SK-N-SH (cell line): Measurements from ENCODE around the gene LKAAEAR1. TPM values are rescaled to one million over a fixed set of nuclear protein-coding genes. Genes with fewer than 3 reads are reported as not detected.

ENCODE experiments used
- CTCF ChIA-PET: fragments of 300-600, 350-600 bp; formaldehyde crosslinking; extraction: SDS; loops from one replicate; lab custom pipeline; 2021; lab: Yijun Ruan, JAX
- POLR2A ChIA-PET: fragments of 350-600 bp; sonication (Branson Sonifier 250); formaldehyde crosslinking; extraction: SDS; loops from one replicate; lab custom pipeline; 2020; ENCODE audit warnings: antibody characterized with exemption, inconsistent platforms; lab: Yijun Ruan, JAX
- DNase-seq: peaks from one replicate; pipeline ENCODE4 v3.0.0; 2012
- H2AFZ ChIP-seq: fragments of 200-600 bp; sonication (generic); 2 replicates; pipeline ENCODE4 v1.8.1; 2016; ENCODE audit warnings: antibody characterized with exemption, mild to moderate bottlenecking, low read depth
- H3F3A ChIP-seq: fragments of 200-600 bp; sonication (generic); replicated peaks from 2 replicates; pipeline ENCODE3; 2016; ENCODE audit warnings: antibody characterized with exemption, mild to moderate bottlenecking; ENCODE audit not compliant: insufficient read depth
- H3K27ac ChIP-seq, 2 experiments: fragments of 200-500 bp in 1 of 2; fragments of 200-600 bp in 1 of 2; sonication (Bioruptor generic) in 1 of 2; sonication (generic), shearing (Covaris generic) in 1 of 2; 2 replicates each; pipeline versions ENCODE4 v1.5.1 to v1.6.1; 2014 to 2016; ENCODE audit warnings: low read depth in 2 of 2, inconsistent platforms in 1 of 2, low read length in 1 of 2, mild to moderate bottlenecking in 1 of 2, mixed read lengths in 1 of 2
- H3K27me3 ChIP-seq: fragments of 200-600 bp; sonication (generic), shearing (Covaris generic); 2 replicates; pipeline ENCODE4 v1.6.1; 2016; ENCODE audit warnings: mixed run types; ENCODE audit not compliant: insufficient read depth
- H3K36me3 ChIP-seq, 2 experiments: fragments of 200-500 bp in 1 of 2; fragments of 200-600 bp in 1 of 2; sonication (Bioruptor generic) in 1 of 2; sonication (generic) in 1 of 2; replicated peaks in 1 of 2; 2 replicates each; pipeline versions ENCODE3 to v1.5.1; 2014 to 2016; ENCODE audit warnings: low read length in 1 of 2, mild to moderate bottlenecking in 1 of 2; ENCODE audit not compliant: insufficient read depth in 2 of 2, control insufficient read depth in 1 of 2
- H3K4me1 ChIP-seq, 2 experiments: fragments of 200-500 bp in 1 of 2; fragments of 200-600 bp in 1 of 2; sonication (Bioruptor generic) in 1 of 2; sonication (generic), shearing (Covaris generic) in 1 of 2; 2 replicates each; pipeline versions ENCODE4 v1.5.1 to v1.6.1; 2014 to 2016; ENCODE audit warnings: low read depth in 1 of 2, low read length in 1 of 2, mixed run types in 1 of 2; ENCODE audit not compliant: insufficient read depth in 2 of 2, control insufficient read depth in 1 of 2
- H3K4me2 ChIP-seq: fragments of 200-600 bp; sonication (generic), shearing (Covaris generic); 2 replicates; pipeline ENCODE4 v1.6.1; 2017; ENCODE audit warnings: mixed run types
- H3K4me3 ChIP-seq, 2 experiments: fragments of 200-500 bp in 1 of 2; fragments of 200-600 bp in 1 of 2; sonication (Bioruptor generic) in 1 of 2; sonication (generic), shearing (Covaris generic) in 1 of 2; 2 replicates each; pipeline versions ENCODE4 v1.5.1 to v1.8.1; 2014 to 2016; ENCODE audit warnings: low read depth in 2 of 2, inconsistent platforms in 1 of 2, low read length in 1 of 2, mild to moderate bottlenecking in 1 of 2, mixed read lengths in 1 of 2, moderate library complexity in 1 of 2
- H3K79me2 ChIP-seq: fragments of 200-600 bp; sonication (generic); 2 replicates; pipeline ENCODE4 v1.8.1; 2017; ENCODE audit warnings: mild to moderate bottlenecking; ENCODE audit not compliant: insufficient read depth
- H3K9ac ChIP-seq: fragments of 200-600 bp; sonication (generic); 2 replicates; pipeline ENCODE4 v1.6.1; 2017; ENCODE audit warnings: mixed run types
- H3K9me2 ChIP-seq: fragments of 200-600 bp; sonication (generic); 2 replicates; pipeline ENCODE4 v1.6.1; 2017; ENCODE audit warnings: mixed run types
- H3K9me3 ChIP-seq: fragments of 200-600 bp; sonication (generic); 2 replicates; pipeline ENCODE4 v1.6.1; 2017; ENCODE audit warnings: mixed run types, mild to moderate bottlenecking, moderate library complexity
- H4K20me1 ChIP-seq: fragments of 200-600 bp; sonication (generic); 2 replicates; pipeline ENCODE4 v1.6.1; 2017; ENCODE audit warnings: mild to moderate bottlenecking, mixed run types; ENCODE audit not compliant: insufficient read depth
- CHD2 ChIP-seq: fragments of 150-350 bp; IDR thresholded peaks from 2 replicates; pipeline ENCODE4 v1.6.1; 2018; ENCODE audit warnings: low read length; ENCODE audit not compliant: partially characterized antibody
- ELF1 ChIP-seq: IDR thresholded peaks from 2 replicates; pipeline ENCODE4 v1.4.0; 2012
- EP300 ChIP-seq, 2 experiments: IDR thresholded peaks; 2 replicates each; pipeline versions ENCODE4 v1.4.0 to v1.6.1; 2012; ENCODE audit warnings: borderline replicate concordance in 1 of 2, low read depth in 1 of 2, low read length in 1 of 2
- FOXM1 ChIP-seq: IDR thresholded peaks from 2 replicates; pipeline ENCODE4 v1.4.0; 2012; ENCODE audit warnings: low read depth, mild to moderate bottlenecking
- GABPA ChIP-seq: IDR thresholded peaks from 2 replicates; pipeline ENCODE4 v1.4.0; 2012; ENCODE audit warnings: low read depth, mild to moderate bottlenecking
- GATA2 ChIP-seq: sonication (generic); formaldehyde crosslinking; IDR thresholded peaks from 2 replicates; pipeline ENCODE4 v1.5.0; 2020; ENCODE audit warnings: mild to moderate bottlenecking, missing genetic modification reagents
- MXI1 ChIP-seq: IDR thresholded peaks from 2 replicates; pipeline ENCODE4 v1.6.1; 2012; ENCODE audit warnings: mild to moderate bottlenecking, low read depth, low read length, improper control_type of control experiment
- POLR2AphosphoS5 ChIP-seq: IDR thresholded peaks from 2 replicates; pipeline ENCODE4 v1.6.1; 2012; ENCODE audit warnings: low read depth, low read length
- RAD21 ChIP-seq: IDR thresholded peaks from 2 replicates; pipeline ENCODE4 v1.6.1; 2012; ENCODE audit warnings: mild to moderate bottlenecking, low read length
- RCOR1 ChIP-seq: fragments of 150-350 bp; IDR thresholded peaks from 2 replicates; pipeline ENCODE4 v1.6.1; 2017; ENCODE audit warnings: antibody characterized with exemption, low read length
- SIN3A ChIP-seq: IDR thresholded peaks from 2 replicates; pipeline ENCODE4 v1.6.1; 2012; ENCODE audit warnings: low read depth, mild to moderate bottlenecking, low read length, moderate library complexity, borderline replicate concordance
- TAF1 ChIP-seq: IDR thresholded peaks from 2 replicates; pipeline ENCODE4 v1.6.1; 2012; ENCODE audit warnings: low read depth, mild to moderate bottlenecking, low read length, moderate library complexity, borderline replicate concordance
- TCF12 ChIP-seq: IDR thresholded peaks from 2 replicates; pipeline ENCODE4 v1.4.0; 2012
- TEAD4 ChIP-seq: IDR thresholded peaks from 2 replicates; pipeline ENCODE4 v1.4.0; 2012; ENCODE audit warnings: mild to moderate bottlenecking, borderline replicate concordance; ENCODE audit not compliant: insufficient read depth
- YY1 ChIP-seq: IDR thresholded peaks from 2 replicates; pipeline ENCODE4 v1.4.0; 2012; ENCODE audit warnings: low read depth, mild to moderate bottlenecking
- WGBS: methylation state at CpG from one replicate; pipeline ENCODE4 v1.1.6; 2017; ENCODE audit warnings: low lambda C conversion rate; 5-methylcytosine and 5-hydroxymethylcytosine counted together
- polyA plus RNA-seq, 3 experiments: library from polyadenylated mRNA; depleted of rRNA; stranded (reverse); fragments of >200 nt; gene quantifications; 2 replicates each; pipeline ENCODE4 v1.2.3, GENCODE V29; 2012
- TF ChIP-seq, protein P1 (sequence below): fragments of 200-600 bp; sonication (generic); IDR thresholded peaks from 2 replicates; pipeline ENCODE4 v1.6.1; 2017; ENCODE audit warnings: antibody characterized with exemption, mild to moderate bottlenecking, moderate library complexity

The LKAAEAR1 gene
- polyA plus RNA-seq, 1 of the 3 experiments (the other 2 are of a cell fraction) = 0.71 TPM

DNA sequence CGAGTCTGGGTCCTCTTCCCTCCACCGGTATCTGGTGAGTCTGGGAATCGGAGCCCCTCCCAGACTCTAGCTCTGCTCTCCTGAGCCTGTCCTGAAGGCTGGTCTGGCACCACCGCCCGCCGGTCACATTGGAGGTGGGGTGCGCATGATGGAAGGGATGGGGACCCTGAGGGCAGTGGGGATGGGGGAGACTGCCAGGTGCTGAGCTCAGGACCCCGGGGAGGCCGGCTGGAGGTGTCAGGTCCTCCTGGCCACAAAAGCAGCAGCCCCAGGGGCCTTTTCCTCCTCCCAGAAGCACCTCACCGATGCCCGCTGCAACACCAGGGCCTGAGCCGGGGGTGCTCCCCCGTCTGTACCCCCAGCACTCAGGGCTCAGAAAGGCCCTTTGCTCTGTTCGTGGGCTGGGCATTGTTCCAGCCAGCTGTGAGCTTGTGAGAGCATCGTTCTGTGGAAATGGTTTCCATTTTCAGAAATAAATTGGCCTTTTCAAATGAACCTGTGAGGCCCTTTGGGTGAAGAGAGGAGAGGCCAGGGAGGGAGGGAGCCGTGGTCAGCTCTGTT, 25.7 kb upstream of the LKAAEAR1 start:
- Histone ChIP-seq H3K9me3 (no peaks in the 10 kb centered on the region), H3K9me2 (no peaks in the 10 kb centered on the region), H3K79me2 (no peaks in the 10 kb centered on the region), H4K20me1 (no peaks in the 10 kb centered on the region), H3K4me2 (no peak overlapping the region), H2AFZ (no peak overlapping the region), H3K4me1 (peaks cover 0 to 24% of the 10 kb centered on the region in 2 experiments; a peak in 1 of 4 replicates), H3K4me3 (no peak overlapping the region), H3K9ac (no peak overlapping the region), H3K27me3 (no peaks in the 10 kb centered on the region), H3F3A (no peaks in the 10 kb centered on the region), H3K27ac (no peak overlapping the region), H3K36me3 (no peaks in the 10 kb centered on the region)
- ChIA-PET POLR2A (no interaction called here), CTCF (interaction anchor here (0.9 to 15.6 kb wide), 5 partner anchors 8 to 71 kb away, joined by 3 to 252 read pairs (median 10); partner anchors contain the start of genes LKAAEAR1, OPRL1 and RGS19)
- 56% methylated on average over 14 of the region's 16 CpGs for WGBS
- TF ChIP-seq TEAD4 (no peak), GABPA (no peak), TCF12 (no peak)
- no peak for DNase-seq

DNA sequence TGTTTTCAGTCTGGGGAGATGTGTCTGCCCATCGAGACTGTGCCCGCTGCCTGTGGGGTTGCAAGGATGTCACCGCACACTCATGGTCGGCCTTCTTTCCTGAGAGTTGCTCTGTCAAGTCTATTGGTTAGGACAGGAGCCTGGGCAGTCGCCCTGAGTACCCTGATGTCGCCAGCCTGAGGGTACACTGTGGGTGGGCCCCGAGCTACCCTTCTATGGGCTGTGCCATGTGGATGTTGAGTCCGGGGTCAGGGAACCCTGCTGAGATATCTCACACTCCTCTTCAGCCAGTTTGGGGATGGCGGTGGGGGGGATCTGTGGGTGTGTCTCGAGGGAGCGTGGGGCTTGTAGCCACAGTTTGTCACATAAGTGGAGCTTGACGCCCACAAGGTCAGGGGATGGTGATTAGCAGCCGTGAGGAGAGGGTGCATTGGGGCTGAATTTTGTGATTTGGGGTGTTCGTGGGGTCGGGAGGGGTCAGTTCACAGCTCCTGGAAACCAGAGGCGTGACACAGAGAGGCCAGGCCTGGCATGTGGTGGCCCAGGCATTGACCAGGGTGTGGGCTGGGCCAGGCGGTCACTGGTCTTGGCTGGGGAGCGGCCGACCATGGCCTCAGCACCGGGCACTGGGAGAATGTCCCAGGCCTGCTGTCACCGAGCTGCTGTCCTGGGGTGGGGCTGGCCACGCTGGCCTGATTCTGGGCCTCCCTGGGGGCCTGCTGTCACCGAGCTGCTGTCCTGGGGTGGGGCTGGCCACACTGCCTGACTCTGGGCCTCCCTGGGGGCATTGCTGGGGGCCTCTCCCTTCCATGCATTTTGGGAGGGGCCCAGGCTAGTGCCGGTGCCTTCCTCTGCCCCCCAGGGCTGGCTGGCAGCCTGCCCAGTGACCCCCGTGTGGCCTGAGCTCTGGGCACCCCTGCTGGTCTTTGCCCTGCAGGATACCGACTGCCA, 24.8 kb upstream of the LKAAEAR1 start:
- Histone ChIP-seq H3F3A (no peaks in the 10 kb centered on the region), H2AFZ (no peak overlapping the region), H3K27ac (no peak overlapping the region), H3K4me1 (peaks cover 0 to 24% of the 10 kb centered on the region in 2 experiments; a peak in 1 of 4 replicates), H3K4me3 (no peak overlapping the region), H3K36me3 (no peaks in the 10 kb centered on the region), H3K9me2 (no peaks in the 10 kb centered on the region), H3K4me2 (no peak overlapping the region), H3K9me3 (no peaks in the 10 kb centered on the region), H3K79me2 (no peaks in the 10 kb centered on the region), H3K27me3 (no peaks in the 10 kb centered on the region), H3K9ac (no peak overlapping the region), H4K20me1 (no peaks in the 10 kb centered on the region)
- CTCF ChIA-PET = interaction anchor here (0.6 to 15.6 kb wide), 4 partner anchors 8 to 46 kb away, joined by 3 to 252 read pairs (median 4); partner anchors contain the start of genes LKAAEAR1, OPRL1, RGS19 and TCEA2
- WGBS = 60% methylated on average over 12 of the region's 26 CpGs
- no peak for DNase-seq
- POLR2A ChIA-PET = no interaction called here
- TF ChIP-seq RCOR1 (no peak), EP300 (IDR thresholded peaks at IDR 0.05; ENCODE audit: borderline replicate concordance in 1 of 2, low read depth in 1 of 2, low read length in 1 of 2) (no peak), SIN3A (no peak), ELF1 (no peak), CHD2 (no peak), GATA2 (no peak), MXI1 (no peak), TCF12 (no peak), TAF1 (no peak), RAD21 (no peak), FOXM1 (no peak), YY1 (no peak), POLR2AphosphoS5 (no peak)
- TF ChIP-seq, protein P1, sequence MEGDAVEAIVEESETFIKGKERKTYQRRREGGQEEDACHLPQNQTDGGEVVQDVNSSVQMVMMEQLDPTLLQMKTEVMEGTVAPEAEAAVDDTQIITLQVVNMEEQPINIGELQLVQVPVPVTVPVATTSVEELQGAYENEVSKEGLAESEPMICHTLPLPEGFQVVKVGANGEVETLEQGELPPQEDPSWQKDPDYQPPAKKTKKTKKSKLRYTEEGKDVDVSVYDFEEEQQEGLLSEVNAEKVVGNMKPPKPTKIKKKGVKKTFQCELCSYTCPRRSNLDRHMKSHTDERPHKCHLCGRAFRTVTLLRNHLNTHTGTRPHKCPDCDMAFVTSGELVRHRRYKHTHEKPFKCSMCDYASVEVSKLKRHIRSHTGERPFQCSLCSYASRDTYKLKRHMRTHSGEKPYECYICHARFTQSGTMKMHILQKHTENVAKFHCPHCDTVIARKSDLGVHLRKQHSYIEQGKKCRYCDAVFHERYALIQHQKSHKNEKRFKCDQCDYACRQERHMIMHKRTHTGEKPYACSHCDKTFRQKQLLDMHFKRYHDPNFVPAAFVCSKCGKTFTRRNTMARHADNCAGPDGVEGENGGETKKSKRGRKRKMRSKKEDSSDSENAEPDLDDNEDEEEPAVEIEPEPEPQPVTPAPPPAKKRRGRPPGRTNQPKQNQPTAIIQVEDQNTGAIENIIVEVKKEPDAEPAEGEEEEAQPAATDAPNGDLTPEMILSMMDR = no peak
